ENCODE measurements around the gene BRCC3. TPM values are rescaled to one million over a fixed set of nuclear protein-coding genes. Genes with fewer than 3 reads are reported as not detected.

Gene BRCC3
- total RNA-seq, 4 donors from 2014 or later = 8.8 to 16.2 (median 10.4) TPM

DNA sequence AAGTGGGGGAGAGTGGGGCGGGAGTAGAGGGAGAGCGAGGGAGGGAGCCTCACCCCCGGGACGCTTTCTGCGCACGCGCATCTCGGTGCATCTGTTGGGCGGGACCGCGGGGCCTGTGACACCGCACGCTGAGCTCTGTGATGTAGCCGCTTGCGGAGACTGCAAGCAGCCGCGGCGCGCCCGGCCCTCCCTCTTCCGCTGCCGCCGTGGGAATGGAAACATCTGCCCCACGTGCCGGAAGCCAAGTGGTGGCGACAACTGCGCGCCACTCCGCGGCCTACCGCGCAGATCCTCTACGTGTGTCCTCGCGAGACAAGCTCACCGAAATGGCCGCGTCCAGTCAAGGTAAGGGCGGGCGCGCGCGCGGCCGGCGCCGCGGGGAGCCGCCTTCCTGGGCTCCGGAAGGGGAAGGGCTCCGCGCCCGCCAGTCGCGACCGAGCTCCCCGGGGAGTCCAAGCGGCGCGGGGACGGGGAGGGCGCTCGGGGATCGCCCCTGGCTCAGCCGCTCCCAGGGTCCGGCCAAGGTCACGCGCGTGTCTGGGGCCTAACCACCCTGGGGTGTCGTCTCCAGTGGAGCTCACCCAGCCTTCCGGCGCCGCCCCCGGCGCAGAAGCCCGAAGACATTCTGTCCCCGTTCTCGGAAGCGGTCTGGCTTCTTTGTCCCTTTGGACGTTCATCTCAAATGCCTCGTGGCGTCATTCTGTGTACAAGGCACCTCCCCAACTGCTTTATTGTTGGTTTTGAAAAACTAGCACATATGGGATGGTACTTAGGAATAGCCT lies 44.4 kb upstream of the BRCC3 start, which contains the start of gene FUNDC2:
Gene FUNDC2, plus strand, starts transcription at position 118 of the 782 bp plus-strand sequence. Its CDS starts 95 bp downstream, at position 213.
- Histone ChIP-seq H3K9me3 (no peaks in the 10 kb centered on the region), H3K36me3 (no peaks in the 10 kb centered on the region), H3K4me3 (peak within 1 kb of the TSS; percentile 63), H3K4me1 (peaks cover 12% of the 10 kb centered on the region), H3K27me3 (no peaks in the 10 kb centered on the region), H3K27ac (peak within 1 kb of the TSS; percentile 97)
- DNase-seq (ENCODE audit: low spot score in 2 of 2) = peak; percentile 93 to 96
- TF ChIP-seq, protein P1, sequence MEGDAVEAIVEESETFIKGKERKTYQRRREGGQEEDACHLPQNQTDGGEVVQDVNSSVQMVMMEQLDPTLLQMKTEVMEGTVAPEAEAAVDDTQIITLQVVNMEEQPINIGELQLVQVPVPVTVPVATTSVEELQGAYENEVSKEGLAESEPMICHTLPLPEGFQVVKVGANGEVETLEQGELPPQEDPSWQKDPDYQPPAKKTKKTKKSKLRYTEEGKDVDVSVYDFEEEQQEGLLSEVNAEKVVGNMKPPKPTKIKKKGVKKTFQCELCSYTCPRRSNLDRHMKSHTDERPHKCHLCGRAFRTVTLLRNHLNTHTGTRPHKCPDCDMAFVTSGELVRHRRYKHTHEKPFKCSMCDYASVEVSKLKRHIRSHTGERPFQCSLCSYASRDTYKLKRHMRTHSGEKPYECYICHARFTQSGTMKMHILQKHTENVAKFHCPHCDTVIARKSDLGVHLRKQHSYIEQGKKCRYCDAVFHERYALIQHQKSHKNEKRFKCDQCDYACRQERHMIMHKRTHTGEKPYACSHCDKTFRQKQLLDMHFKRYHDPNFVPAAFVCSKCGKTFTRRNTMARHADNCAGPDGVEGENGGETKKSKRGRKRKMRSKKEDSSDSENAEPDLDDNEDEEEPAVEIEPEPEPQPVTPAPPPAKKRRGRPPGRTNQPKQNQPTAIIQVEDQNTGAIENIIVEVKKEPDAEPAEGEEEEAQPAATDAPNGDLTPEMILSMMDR (IDR thresholded peaks at IDR 0.05) = no peak
- TF ChIP-seq EP300 (IDR thresholded peaks at IDR 0.05) (no peak), POLR2A (IDR thresholded peaks at IDR 0.05) (peak in 1 of 2 donors; percentile 76), POLR2AphosphoS5 (IDR thresholded peaks at IDR 0.05) (peak; percentile 48 to 65 (median 64))
- 41% methylated on average over 55 of the region's 82 CpGs for WGBS

DNA sequence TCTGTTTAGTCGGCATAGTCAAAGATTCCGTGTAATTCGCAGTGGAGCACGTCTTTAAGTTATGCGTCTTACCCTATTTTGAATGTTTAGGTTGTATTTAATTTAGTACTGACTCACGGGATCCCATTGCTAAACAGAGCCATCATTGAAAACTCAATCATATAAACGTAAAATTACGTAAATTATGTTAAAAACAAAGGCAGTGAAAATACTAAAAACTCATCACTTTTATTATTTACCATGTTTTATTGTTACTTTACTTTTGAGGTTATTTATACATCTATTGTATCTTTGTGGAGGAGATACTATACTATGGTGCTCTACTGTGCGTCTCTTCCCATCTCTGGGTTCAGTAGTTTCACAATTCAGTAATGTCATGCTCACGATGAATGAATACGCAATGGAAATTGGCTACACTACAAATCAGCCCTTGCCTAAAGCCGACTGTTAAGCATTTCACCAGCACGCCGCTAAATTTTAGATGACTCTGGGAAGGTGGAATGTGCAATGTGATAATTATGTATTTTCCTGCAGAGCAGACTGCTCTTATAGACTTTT lies 43.7 kb upstream of the BRCC3 start:
- H3K27me3 ChIP-seq = no peaks in the 10 kb centered on the region
- 44% methylated on average over 14 of the region's 14 CpGs for WGBS
- peak overlapping the region; percentile 97 for H3K27ac ChIP-seq
- TF ChIP-seq, protein P1 (IDR thresholded peaks at IDR 0.05) = no peak
- peak in 2 of 3 donors; percentile 34 to 61 for TF ChIP-seq POLR2AphosphoS5 (IDR thresholded peaks at IDR 0.05)
- no peak for TF ChIP-seq EP300 (IDR thresholded peaks at IDR 0.05)
- TF ChIP-seq POLR2A (IDR thresholded peaks at IDR 0.05) = peak in 1 of 2 donors; percentile 67
- H3K4me3 ChIP-seq = peak overlapping the region; percentile 63
- H3K36me3 ChIP-seq = no peaks in the 10 kb centered on the region
- H3K4me1 ChIP-seq = peaks cover 12% of the 10 kb centered on the region
- H3K9me3 ChIP-seq = no peaks in the 10 kb centered on the region
- DNase-seq (ENCODE audit: low spot score in 2 of 2) = no peak

DNA sequence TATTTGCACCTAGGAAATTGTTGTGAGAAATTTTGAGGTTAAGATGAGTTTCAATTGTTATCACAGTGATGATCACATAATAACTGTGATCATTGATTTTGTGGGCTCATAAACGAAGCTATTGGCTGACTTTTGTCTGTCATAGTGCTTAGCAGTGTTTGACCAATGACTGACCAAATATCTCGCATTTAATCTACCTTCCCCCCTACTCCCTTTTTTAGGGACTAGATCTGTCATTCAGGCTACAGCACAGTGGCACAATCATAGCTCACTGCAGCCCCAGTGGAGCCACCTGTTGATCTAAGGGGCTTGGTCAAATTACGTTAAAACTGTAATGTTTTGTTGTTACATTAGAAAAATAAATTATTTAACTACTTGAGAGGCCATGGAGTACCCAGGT lies 43.2 kb upstream of the BRCC3 start:
- Histone ChIP-seq H3K4me3 (peak overlapping the region; percentile 63), H3K9me3 (no peaks in the 10 kb centered on the region), H3K27me3 (no peaks in the 10 kb centered on the region), H3K36me3 (no peaks in the 10 kb centered on the region), H3K4me1 (peaks cover 12% of the 10 kb centered on the region), H3K27ac (peak overlapping the region; percentile 97)
- no peak for DNase-seq (ENCODE audit: low spot score in 2 of 2)
- 44% methylated on average over 3 of the region's 3 CpGs for WGBS
- TF ChIP-seq, protein P1 (IDR thresholded peaks at IDR 0.05) = no peak
- no peak for TF ChIP-seq POLR2A (IDR thresholded peaks at IDR 0.05)
- TF ChIP-seq POLR2AphosphoS5 (IDR thresholded peaks at IDR 0.05) = no peak
- TF ChIP-seq EP300 (IDR thresholded peaks at IDR 0.05) = no peak

DNA sequence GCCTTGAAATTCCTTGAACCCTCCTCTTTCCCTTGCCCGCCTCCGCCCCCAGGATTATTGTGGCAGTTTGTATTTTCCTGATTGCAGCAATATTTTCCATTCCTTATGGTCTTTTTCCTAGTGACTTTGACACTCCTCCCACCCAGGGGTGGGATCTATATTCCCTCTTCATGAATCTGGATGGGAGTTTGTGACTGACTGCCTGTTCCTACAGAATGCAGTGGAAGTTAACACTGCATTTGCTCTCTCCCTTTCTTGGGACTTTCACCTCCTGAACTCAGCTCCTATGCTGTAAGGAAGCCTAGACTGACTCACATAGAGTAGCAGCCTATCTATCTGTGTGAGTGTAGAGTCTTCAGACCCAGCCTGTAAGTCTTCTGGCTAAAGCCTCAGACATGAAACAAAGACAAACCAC lies 42.4 kb upstream of the BRCC3 start:
- Histone ChIP-seq H3K36me3 (no peaks in the 10 kb centered on the region), H3K27ac (peak overlapping the region; percentile 18), H3K4me1 (peaks cover 12% of the 10 kb centered on the region), H3K4me3 (no peak overlapping the region), H3K27me3 (no peaks in the 10 kb centered on the region), H3K9me3 (no peaks in the 10 kb centered on the region)
- no peak for DNase-seq (ENCODE audit: low spot score in 2 of 2)
- TF ChIP-seq POLR2A (IDR thresholded peaks at IDR 0.05) (no peak), EP300 (IDR thresholded peaks at IDR 0.05) (no peak), POLR2AphosphoS5 (IDR thresholded peaks at IDR 0.05) (no peak)
- TF ChIP-seq, protein P1 (IDR thresholded peaks at IDR 0.05) = no peak
- WGBS = 72% methylated on average over 2 of the region's 2 CpGs

DNA sequence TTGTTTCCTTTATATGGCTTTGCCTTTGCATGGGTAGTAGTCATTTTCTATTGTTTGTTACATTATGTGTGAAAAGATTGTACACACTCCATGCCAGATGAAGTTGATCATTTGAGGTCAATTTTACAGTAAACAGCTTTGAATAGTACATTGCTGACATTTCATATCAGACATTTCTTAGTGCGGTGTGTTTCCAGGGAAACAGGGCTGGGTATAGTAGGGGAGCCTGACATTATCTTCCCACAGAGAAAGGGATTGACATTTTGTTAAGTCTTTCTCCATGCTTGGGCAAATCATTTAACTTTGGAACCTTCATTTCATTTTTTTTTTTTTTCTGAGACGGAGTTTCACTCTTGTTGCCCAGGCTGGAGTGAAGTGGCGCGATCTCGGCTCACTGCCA lies 39.7 kb upstream of the BRCC3 start:
- no peak for DNase-seq (ENCODE audit: low spot score in 2 of 2)
- no peak overlapping the region for H3K4me3 ChIP-seq
- no peaks in the 10 kb centered on the region for H3K27me3 ChIP-seq
- no peak for TF ChIP-seq POLR2AphosphoS5 (IDR thresholded peaks at IDR 0.05)
- TF ChIP-seq, protein P1 (IDR thresholded peaks at IDR 0.05) = no peak
- no peak for TF ChIP-seq EP300 (IDR thresholded peaks at IDR 0.05)
- no peak for TF ChIP-seq POLR2A (IDR thresholded peaks at IDR 0.05)
- peaks cover 12% of the 10 kb centered on the region for H3K4me1 ChIP-seq
- no peaks in the 10 kb centered on the region for H3K9me3 ChIP-seq
- peaks cover 7% of the 10 kb centered on the region for H3K36me3 ChIP-seq
- 95% methylated on average over 5 of the region's 5 CpGs for WGBS
- no peak overlapping the region for H3K27ac ChIP-seq

All from suprapubic skin (tissue), 4 donors.